ACHN (cell line): ENCODE results near the gene LGR6.
A peak's percentile ranks its signal among the peaks of the same experiment; 100 is the strongest.

ENCODE experiments used
- DNase-seq: peaks from one replicate; pipeline ENCODE4 v3.0.0-alpha.2; 2015
- in situ Hi-C: cut with HindIII; loops from 2 replicates; pipeline ENCODE4 v1.10.0; 2017; ENCODE audit warnings: low sequenced_read_pairs, low pct_ligation_motif_present, low pct_unique_long_range_greater_than_20kb

The LGR6 gene

DNA sequence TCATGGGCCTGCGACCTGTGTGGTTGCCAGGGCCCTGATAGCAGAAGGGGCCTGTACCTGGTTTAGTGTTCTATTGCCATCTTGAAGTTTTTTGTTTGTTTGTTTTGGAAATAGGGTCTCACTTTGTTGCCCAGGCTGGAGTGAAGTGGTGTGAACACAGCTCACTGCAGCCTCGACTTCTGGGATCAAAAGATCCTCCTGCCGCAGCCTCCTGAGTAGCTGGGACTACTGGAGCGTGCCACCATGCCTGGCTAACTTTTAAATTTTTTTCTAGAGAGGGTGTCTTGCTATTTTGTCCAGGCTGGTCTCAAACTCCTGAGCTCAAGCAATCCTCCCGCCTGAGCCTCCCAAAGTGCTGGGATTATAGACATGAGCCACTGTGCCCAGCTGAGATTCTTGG lies 75.2 kb downstream of the LGR6 start:
- in situ Hi-C loops = no loop called here
- DNase-seq = no peak

DNA sequence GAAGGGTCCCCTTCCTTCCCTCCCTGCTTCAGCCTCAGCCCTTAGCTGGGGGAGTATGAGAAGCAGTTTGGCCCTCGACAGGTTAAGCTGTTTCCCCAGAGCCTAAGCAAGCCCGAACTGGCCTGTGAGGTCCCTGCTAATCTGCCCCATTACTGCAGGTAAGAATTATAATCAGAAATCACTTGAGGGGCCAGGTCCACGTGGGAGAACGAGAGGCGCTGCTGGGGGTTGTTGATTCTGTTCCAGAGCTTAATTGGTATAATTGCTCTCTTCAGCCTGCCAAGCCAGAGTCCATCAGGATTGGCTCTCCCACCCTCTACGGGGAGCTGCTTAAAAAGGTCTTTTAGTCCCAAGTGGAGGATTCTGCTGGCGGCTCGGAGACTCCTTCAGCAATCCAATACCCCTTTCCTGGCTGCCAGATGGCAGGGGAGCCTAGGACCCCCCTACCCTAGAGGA lies 77.3 kb downstream of the LGR6 start:
- no peak for DNase-seq
- in situ Hi-C loops = no loop called here

DNA sequence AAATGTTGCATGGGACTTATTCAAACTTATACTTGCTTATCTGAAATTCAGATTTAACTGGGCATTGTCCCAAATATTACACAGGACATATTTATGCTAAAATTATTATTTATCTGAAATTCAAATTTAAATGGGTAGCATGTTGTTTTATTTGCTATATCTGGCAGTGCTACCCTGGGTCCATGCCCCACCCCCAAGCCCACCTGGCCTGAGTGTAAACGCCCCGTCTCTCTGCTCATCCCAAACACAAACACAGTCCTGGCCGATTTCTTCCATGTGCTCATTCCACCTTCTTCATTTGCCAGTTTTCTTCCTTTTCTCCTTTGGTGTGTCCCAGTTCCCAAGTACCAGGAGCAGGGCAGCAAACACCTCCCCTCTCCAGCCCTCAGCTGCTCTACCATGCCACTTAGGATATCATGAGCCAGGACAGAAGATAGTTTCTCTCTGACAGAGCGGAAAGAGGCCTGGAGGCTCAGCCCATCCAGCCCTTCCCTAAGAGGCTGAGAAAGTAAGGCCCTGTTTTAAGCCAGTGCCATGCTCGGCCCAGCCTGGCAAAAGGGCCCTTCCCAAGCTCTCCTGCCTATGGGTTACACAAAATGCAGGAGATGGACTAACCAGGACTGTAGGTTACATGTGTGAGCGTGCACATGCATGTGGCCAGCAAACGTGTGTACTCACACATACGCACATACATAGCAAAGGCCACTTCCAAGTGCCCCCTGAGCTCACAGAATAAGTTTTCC lies 78.7 kb downstream of the LGR6 start:
- DNase-seq = no peak
- in situ Hi-C loops = no loop called here

DNA sequence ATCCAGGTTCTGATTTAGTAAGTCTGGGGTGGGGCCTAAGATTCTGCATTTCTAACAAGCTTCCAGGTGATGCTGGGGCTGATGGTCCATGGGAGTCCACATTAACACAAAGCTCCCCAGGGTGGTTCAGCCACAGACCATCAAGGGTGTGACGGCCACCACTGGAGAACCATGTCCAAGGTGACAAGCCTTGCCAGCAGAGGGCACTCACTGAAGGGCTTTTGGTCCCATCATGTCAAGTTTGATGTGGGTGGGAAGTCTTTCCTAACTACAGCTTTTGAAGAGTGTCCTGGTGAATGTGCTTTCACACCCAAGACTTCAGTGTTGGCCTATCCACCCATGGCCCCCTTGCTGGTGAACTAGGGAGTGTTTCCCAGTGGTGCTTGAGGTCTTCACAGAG lies 81.0 kb downstream of the LGR6 start:
- in situ Hi-C loops = no loop called here
- DNase-seq = peak; percentile 44

DNA sequence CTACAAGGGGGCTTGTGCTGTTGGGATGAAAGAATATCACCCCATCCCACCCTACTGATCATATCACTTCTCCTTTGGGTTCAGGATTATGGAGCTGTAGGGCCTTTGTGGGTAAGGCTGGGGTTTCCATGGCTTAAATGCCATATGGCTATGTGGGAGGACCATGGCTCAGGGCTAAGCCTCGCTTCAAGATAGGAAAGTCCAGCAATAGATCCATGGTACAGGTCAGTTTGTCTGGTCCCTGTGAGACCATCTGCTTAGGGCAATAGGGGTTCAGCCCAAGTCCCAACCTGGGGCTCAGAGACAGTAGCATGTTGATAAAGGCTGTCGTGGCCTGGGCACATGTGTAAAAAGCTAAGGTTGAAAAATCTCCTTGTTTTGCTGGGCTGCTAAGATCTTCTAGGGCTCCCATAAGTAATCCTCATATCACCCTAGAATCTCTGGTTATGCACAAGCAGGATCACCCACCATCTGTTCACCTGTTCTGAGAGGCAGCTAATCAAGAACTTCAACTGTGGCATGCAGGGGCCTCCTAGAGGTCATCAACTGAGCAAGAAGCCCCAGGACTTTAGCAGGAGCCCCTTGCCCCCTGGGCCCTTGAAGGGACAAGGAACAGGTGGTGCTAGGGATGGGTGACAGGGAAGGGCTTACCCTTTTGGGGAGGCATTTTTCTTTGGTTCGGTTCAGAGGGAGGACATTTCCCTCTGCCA lies 81.6 kb downstream of the LGR6 start:
- in situ Hi-C loops = no loop called here
- DNase-seq = no peak

DNA sequence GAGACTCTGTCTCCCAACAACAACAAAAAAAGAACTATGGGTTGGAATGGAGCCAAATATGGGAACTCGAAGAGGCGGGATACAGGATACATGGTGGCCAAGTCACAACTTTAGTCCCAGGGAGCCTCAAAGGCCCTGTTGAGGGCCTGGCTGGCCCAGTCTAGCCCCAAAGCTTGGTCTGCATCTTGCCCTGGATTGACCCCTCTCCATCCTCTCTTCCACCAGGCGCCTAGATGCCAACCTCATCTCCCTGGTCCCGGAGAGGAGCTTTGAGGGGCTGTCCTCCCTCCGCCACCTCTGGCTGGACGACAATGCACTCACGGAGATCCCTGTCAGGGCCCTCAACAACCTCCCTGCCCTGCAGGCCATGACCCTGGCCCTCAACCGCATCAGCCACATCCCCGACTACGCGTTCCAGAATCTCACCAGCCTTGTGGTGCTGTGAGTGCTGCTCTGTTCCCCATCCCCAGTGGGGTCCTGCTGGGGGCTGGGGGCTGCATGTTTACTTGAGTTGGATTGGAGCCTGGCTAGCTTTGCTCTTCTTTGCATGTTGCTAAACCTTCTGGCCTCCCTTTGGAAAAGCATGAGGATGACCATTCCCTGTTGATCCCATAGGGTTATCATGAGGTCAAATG lies 82.6 kb downstream of the LGR6 start:
- in situ Hi-C loops = no loop called here
- DNase-seq = no peak

DNA sequence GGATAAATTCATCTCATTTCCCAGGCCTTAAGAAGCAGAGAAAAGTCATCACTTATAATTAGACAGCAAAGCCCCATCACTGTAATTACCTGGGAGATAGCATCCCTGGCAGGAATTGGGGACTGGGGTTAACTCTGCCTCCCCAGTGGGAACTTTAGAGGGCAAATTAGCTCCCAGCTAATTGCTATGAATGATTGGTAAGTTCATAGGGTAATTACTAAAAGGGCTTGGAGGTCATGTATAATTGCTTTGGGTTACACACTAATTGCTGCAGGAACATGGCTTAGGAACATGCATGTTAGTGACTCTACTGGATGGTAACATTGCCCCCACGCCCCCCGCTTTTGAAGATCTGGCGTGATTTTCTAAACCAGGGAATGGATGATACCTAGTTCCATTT lies 83.3 kb downstream of the LGR6 start:
- DNase-seq = no peak
- in situ Hi-C loops = no loop called here

DNA sequence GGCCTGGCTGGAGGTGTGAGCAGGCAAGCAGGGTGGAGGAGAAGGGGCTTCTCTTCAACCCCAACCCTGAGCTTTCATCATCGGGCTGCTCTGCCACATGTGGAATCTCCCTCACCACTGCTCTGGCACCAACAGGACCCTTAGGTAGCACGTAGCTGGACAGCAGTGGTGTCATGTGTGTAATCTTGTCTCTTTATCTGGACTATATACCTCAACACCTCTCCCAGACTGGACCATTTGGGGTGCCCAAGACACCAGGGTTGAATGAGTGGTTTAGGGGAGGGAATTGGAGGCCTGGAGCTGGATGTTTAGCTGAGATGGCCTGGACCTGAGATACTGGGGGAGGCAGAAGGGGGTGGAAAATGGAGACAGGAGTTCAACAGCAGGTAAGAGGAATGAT lies 85.2 kb downstream of the LGR6 start:
- DNase-seq = no peak

DNA sequence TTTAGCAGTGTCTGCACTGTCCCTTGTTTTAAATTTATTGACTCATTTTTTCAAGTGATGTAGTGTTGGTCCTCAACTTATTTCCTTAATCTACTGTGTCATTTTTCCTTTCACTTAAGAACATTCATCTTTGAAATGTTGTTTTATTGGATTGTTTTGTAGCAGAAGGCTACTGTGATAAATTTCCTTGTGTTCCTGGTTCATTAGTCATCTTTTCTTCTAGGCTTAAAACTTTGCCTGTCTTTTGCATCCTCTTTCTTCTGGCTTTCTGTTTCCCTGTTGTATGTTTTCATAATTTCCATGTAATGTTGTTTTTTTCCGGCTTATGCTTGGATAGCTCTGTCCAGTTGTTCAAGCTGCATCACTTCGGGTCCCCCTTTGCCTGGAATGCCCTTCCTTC lies 86.2 kb downstream of the LGR6 start:
- in situ Hi-C loops = no loop called here
- DNase-seq = no peak

More for the DNA sequence above, 85.2 kb downstream of the LGR6 start:
- in situ Hi-C loops = no loop called here

DNA sequence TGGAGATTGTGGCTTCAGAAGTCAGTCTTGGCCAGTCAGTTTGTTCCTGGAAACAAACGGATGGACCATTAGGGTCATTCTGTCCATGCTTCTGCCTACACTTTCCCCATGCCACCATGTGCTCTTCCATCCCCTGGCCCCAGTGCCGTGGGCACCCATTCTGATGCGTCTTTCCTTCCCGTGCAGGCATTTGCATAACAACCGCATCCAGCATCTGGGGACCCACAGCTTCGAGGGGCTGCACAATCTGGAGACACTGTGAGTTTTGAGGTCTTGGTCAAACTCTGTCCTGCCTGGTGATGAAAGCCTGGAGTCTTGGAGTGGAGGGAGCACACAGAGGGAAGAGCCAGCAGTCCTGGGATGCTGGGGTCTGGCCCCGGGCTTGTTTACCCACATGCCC lies 87.0 kb downstream of the LGR6 start:
- DNase-seq = no peak
- in situ Hi-C loops = no loop called here

DNA sequence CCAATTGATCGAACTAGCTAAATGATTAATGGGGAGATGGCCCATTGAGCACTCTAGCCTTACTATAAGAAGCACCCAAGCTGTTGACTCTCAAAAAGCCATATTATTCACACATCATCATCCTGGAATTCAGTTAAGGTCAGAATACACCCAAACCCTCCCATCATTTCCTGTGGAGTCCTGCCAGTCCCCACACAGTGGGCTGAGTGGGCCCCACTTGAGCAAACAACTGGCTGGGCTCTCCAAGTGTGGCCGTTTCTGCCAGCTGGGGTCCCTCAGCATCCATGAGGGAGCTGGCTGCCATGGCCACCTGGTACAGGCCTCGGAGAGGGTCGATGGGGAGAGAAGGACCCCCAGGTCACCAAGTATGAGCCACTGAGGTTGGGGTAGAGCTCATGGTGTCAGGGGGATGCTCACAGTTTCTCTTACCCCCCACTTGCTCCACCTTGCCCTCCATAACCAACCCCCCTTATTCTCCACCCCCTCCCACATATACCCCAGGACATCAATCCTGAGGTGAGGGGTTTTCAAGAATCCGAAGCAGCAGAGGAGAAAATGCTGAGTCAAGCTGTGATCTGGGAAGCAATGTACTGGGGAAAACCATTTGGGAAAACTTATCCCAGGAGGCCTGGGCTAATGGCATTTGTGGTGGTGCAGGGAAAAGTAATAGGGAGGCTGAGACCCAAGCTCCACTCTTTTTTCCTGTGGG lies 87.9 kb downstream of the LGR6 start:
- in situ Hi-C loops = no loop called here
- peak; percentile 49 for DNase-seq

DNA sequence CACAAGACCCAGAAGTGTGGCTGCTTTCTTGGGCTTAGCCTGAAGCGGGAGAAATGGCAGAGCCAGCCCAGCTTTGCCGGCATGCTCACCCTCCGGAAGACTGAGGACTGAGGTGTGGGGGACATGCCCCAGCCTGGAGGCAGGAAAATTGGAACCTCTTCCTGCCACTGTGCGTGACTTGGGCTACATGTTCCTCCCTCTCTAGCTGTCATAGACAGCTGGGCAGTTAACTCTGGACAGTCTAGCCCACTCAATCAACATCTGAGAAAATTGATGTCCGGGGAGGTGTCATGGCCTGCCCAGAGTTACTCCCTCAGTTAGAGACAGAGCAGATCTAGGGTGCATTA lies 88.4 kb downstream of the LGR6 start:
- in situ Hi-C loops = no loop called here
- DNase-seq = no peak

DNA sequence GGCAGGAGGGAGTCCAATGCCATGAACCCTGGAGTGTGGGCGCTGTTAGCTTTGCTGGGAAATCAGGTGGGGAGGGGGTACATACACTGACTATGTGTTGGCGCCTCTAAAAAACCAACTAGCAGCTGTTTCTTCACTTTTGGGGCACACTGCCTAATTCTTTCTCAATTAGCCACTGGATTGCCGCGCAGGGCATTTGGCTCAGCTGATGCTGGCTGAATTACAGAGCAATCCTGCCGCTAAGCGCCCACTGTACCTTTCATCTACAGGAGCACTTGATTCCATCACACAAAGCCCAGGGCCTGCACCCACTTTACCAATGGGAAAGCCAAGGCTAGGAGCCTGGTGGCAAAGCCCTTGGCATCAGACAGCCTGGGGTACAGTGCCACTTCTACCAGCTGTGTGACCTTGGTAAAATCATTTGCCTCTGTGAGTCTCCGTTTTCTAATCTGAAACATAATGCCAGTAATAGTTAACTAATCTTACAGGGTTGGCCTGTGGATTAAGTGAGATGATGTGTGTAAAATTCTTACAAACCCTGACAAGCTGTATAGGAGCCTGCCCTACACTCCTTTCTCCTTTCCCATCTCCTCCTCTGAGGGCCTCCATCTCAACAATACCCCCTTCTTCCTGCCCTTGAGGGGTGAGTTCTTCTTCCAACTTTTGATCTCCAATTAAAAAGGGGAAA lies 89.1 kb downstream of the LGR6 start:
- no peak for DNase-seq
- in situ Hi-C loops = no loop called here

DNA sequence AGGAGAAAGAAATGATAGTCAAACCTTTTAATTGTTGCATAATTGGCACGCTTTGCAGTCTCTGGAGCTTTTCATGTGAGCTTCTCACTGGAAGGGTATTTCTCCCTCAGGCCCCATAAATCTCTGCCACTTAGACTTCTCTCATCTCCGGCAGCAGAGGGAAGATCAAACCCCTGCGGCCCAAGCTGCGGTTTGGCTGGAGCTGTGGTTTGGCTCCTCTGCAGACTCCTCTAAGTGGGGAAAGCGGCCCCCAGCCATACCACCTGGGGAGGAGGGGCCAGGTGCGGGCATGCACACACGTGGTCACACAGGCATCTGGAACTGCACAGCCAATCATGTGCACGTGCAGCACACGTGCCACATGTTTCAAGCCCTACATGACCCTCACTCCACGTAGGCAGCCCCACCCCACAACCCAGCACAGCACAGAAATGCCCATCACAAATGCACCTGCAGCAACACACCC lies 89.8 kb downstream of the LGR6 start:
- in situ Hi-C loops = no loop called here
- peak; percentile 35 for DNase-seq

DNA sequence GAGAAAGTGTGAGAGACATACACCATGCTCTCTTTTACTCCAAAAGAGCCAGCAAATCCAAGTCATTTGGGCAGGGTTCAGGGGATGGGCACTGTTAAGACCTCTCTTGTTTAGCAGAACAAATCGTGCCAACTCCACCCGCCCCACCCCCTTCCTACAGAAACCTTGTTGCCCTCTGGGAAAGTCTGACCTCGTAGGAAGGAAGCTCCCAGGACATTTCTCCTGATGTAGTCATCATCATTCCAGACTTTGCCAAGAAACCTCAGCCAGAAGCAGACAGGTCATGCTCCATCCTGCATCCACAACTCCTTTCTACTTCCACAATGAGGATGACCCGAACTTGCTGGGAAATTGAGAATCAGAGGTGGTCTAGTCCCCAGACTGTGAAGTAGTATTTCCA lies 90.4 kb downstream of the LGR6 start:
- peak; percentile 51 for DNase-seq

DNA sequence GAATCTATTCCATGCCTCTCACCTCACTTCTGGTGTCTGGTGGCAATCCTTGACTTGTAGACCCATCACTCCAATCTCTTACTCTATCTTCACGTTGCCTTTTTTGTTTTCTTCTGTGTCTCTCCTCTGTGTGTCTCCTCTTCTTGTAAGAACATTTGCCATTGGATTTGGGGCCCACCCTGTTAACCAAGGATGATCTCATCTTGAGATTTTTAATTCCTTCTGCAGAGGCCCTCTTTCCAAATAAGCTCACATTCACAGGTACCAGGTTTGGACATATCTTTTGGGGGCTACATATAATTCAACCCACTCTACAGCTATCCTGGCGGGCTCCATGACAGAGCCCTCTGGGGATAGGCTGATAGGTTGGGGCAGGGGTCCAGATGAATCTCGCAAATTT lies 92.3 kb downstream of the LGR6 start:
- in situ Hi-C loops = no loop called here
- no peak for DNase-seq

More for the DNA sequence above, 90.4 kb downstream of the LGR6 start:
- in situ Hi-C loops = no loop called here

DNA sequence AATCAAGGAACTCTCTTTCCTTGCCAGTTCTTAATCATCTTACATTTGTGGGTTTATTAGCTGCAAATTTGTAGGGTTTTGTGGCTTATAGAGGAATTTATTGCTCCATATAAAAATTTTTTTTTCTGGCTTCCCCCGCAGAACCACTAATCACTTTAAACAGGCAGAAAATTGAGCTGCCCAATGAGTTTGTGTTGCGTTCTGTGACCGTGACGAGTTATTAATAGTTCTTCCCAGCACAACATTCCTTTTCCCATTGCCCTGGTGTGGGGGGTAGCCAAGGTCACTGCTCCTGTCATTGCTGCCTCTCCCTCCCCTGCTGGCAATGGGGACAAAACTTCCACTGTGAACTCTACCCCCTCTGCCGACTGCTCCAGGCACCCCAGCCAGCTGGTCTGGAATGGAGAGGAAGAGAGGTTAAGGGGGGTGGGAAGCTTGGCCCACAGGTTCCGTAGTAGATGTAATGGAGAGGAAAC lies 93.1 kb downstream of the LGR6 start:
- no peak for DNase-seq
- in situ Hi-C loops = no loop called here

DNA sequence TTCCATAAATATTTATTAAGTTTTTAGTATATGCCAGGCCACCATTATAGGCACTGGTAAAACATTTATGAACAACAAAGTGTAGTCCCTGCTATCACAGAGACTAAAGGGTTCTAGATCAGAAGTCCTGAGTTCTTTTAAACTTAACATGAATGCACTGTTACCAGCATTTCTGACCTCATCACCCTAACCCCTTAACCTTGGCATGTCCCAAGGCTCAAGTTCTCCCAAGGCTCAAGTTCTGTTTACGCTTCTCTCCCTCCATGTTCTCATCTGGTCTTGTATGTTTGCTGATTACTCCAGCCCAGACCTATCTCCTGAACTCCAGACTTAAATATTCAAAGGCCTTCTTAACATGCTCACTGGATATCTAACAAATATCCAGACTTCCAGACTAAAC lies 93.6 kb downstream of the LGR6 start:
- in situ Hi-C loops = no loop called here
- DNase-seq = no peak
